Heart right ventricle (tissue), 16 donors: ENCODE results near the gene CASKIN1. TPM values are rescaled to one million over a fixed set of nuclear protein-coding genes. Genes with fewer than 3 reads are reported as not detected.

Source experiments
- ATAC-seq, 8 donors: fragments of 200-7000 bp; cut with Tn5 transposase; one replicate each; pipeline ENCODE4 v1.9.1; 2020; ENCODE audit warnings: mild to moderate bottlenecking in 8 of 8, moderate library complexity in 8 of 8, moderate number of reproducible peaks in 1 of 8
- DNase-seq, 2 donors: peaks; one replicate each; pipeline ENCODE4 v3.0.0-alpha.2; 2020
- H3K27ac ChIP-seq, 10 donors: fragments of 200-600 bp; sonication (generic) in 2 of 10; one replicate each; pipeline versions ENCODE4 v1.5.0 to v1.8.0; 2020 to 2022; ENCODE audit warnings: mild to moderate bottlenecking in 3 of 10
- H3K27me3 ChIP-seq, 7 donors: fragments of 200-600 bp; one replicate each; pipeline ENCODE4 v1.8.0; 2021 to 2022; ENCODE audit warnings: mild to moderate bottlenecking in 2 of 7
- H3K36me3 ChIP-seq, 9 donors: fragments of 200-600 bp; sonication (generic) in 1 of 9; one replicate each; pipeline versions ENCODE4 v1.5.0 to v1.8.0; 2020 to 2022; ENCODE audit warnings: mild to moderate bottlenecking in 2 of 9
- H3K4me1 ChIP-seq, 9 donors: fragments of 200-600 bp; sonication (generic) in 1 of 9; one replicate each; pipeline versions ENCODE4 v1.5.0 to v1.8.0; 2020 to 2022; ENCODE audit warnings: mild to moderate bottlenecking in 4 of 9
- H3K4me3 ChIP-seq, 10 donors: fragments of 200-600 bp; sonication (generic) in 2 of 10; one replicate each; pipeline versions ENCODE4 v1.5.0 to v1.8.0; 2020 to 2022; ENCODE audit warnings: mild to moderate bottlenecking in 7 of 10, moderate library complexity in 2 of 10
- H3K9me3 ChIP-seq, 11 donors: fragments of 200-600 bp in 10 of 11; sonication (generic) in 2 of 11; one replicate each; pipeline versions ENCODE4 v1.5.0 to v1.8.0; 2013 to 2022; ENCODE audit warnings: mild to moderate bottlenecking in 2 of 11, control low read depth in 1 of 11, moderate library complexity in 1 of 11
- WGBS, 2 donors: extraction: QIAGEN DNeasy Blood & Tissue Kit; methylation state at CpG; one replicate each; pipeline ENCODE4 v1.1.7; 2013; ENCODE audit warnings: inconsistent platforms in 1 of 2; 5-methylcytosine and 5-hydroxymethylcytosine counted together
- intact Hi-C, 10 donors: fragments of 100-400 bp; cut with DNase I; formaldehyde crosslinking; loops; one replicate each; pipeline versions ENCODE4 v1.11.1 to v1.14.2; 2022
- polyA plus RNA-seq, 2 donors: library from polyadenylated mRNA; stranded (reverse); fragments of 200-250 nt; gene quantifications; one replicate each; pipeline ENCODE4 v1.2.3, GENCODE V29; 2013
- total RNA-seq, 10 donors: library from RNA; stranded (reverse); fragmentation: NEBNext Ultra II Directional in 3 of 10; extraction: Animal tissue kit (Norgen Biotek cat#: 25700) in 3 of 10; gene quantifications; one replicate each; pipeline versions ENCODE4 v1.2.1 to v1.2.4, GENCODE V29; 2021 to 2023
- TF ChIP-seq, protein P1 (sequence below), 9 donors: fragments of 200-600 bp; sonication (generic) in 2 of 9; IDR thresholded peaks; one replicate each; pipeline versions ENCODE4 v1.5.0 to v1.8.0; 2021 to 2022; ENCODE audit warnings: antibody characterized with exemption in 9 of 9, mild to moderate bottlenecking in 5 of 9, moderate library complexity in 1 of 9
- donor health status: Arrhythmogenic right ventricular cardiomyopathy.
- donor health status: ischemic (EF 13 %, LVEDD 7.1; RV severe dilation, severe dysfunction).
- donor health status: healthy with polysubstance abuse.
- donor health status: DM: no; HTN: yes; CAD: no.
- donor health status: DM: no; HTN: no; CAD: no.
- donor health status: ischemic (EF 25% LVEDD 6.9; RV normal size, moderate dysfunction).
- donor health status: ischemic (EF 25% LVEDD 5.7; RV mildly dilated, moderate dysfunction).
- donor health status: healthy.
- donor health status: DM: yes; HTN: yes; CAD: no.
- donor health status: Ischemic cardiomyopathy.
- donor health status: ischemic (EF 35%, LVEDD 5.7; RV mildly dilated, moderate dysfunction).
- donor health status: nonischemic (EF 11% LVEDD 7.7; RV severe dilation, severe dysfunction).
- donor health status: DM: yes; HTN: yes; CAD: no.
- donor health status: PGD.
- donor health status: ischemic (EF 29% LVEDD 5.4; RV normal size, mild dysfunction).
- donor health status: nonischemic (EF 23%, LVEDD 6.1; RV moderate dilation, normal function).

CASKIN1 gene
- total and polyA plus RNA-seq, 12 donors = 0.24 to 6.0 (median 1.1) TPM

DNA sequence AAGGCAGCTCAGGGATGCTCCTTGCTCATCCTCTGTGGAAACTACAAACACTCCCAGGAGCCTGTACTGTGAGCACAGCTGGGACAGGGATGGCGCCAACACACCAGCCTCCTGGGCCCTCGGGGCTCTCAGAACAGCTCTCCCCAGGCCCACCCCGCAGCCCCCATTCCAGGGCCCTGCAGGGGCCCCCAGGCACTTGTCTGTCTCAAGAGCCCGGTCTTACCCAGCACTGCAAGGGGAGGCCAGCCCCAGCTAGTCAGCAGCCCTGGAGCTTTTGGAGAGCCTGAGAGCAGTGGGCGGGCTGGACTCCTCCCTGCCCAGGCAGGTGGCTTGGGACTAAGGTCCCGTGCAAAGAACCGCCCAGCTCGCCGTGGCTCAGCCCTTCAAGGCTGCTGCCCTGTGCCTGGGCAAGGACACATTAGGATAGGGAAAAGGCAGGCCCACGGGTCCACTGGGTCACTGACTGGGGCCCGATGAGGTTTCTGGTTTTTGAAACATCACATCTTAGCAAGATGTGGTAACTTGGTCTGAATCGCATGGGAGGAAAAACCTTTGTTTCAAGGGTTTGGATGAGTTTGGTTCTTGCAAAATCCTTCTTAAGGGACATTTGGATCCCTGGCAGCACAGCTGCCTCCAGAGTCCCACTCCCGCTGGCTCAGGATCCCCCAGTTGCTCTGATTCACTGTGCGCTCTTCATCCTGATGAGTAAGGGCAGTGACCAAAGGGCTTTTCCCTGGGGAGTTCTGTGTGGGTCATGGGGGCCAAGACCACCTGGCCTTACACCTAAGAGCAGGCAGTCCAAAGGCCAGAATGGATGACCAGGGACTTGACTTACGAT, 42.7 kb upstream of the CASKIN1 start:
- WGBS, 2 donors = 79% methylated on average over 15 of the region's 15 CpGs
- H3K36me3 ChIP-seq = peaks cover 4 to 68% (median 48%) of the 10 kb centered on the region in 9 donors
- intact Hi-C loops = no loop called here
- peak in 6 of 8 donors; percentile 3 to 9 (median 4) for ATAC-seq
- H3K27ac ChIP-seq = peak overlapping the region in 1 of 10 donors; percentile 58
- DNase-seq = no peak
- no peak overlapping the region for H3K4me3 ChIP-seq
- TF ChIP-seq, protein P1, sequence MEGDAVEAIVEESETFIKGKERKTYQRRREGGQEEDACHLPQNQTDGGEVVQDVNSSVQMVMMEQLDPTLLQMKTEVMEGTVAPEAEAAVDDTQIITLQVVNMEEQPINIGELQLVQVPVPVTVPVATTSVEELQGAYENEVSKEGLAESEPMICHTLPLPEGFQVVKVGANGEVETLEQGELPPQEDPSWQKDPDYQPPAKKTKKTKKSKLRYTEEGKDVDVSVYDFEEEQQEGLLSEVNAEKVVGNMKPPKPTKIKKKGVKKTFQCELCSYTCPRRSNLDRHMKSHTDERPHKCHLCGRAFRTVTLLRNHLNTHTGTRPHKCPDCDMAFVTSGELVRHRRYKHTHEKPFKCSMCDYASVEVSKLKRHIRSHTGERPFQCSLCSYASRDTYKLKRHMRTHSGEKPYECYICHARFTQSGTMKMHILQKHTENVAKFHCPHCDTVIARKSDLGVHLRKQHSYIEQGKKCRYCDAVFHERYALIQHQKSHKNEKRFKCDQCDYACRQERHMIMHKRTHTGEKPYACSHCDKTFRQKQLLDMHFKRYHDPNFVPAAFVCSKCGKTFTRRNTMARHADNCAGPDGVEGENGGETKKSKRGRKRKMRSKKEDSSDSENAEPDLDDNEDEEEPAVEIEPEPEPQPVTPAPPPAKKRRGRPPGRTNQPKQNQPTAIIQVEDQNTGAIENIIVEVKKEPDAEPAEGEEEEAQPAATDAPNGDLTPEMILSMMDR (IDR thresholded peaks at IDR 0.05) = no peak
- H3K27me3 ChIP-seq = peaks cover 0 to 30% (median 8%) of the 10 kb centered on the region in 7 donors
- H3K4me1 ChIP-seq = peaks cover 13 to 33% (median 23%) of the 10 kb centered on the region in 9 donors
- H3K9me3 ChIP-seq = no peaks in the 10 kb centered on the region

DNA sequence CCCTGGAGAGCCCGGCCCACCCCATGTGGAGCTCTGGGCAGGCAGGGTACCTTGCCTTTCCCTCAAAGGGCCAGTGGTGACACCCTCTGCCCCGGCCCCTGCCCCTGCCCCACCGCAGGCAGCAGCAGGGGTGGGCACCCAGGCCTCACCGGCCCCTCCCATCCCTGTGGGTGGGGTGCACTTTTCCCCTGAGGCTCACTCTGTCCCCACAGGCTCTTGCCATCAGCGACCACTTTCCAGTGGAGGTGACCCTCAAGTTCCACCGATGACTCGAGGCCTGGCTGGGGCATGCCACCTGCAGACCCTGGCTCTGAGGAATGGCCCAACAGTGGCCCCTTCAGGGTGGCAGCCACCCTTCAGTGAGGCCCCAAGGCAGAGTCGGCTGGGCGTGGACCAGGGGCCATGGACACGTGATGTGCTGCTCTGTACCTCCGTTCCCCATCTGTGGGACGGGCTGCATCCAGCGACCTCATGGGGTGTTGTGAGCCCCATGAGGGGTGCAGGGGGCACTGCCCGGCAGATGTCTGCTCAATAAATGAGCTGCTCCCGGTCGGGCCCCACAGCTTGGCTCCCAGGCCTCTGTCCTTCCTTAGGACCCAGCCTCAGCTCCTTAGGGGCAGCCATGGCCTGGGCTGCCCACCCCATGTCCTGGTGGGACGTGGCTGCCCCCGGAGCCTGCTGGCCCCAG, 41.9 kb upstream of the CASKIN1 start:
- DNase-seq (no peak), ATAC-seq (peak in 6 of 8 donors; percentile 16 to 39 (median 32))
- H3K36me3 ChIP-seq = peaks cover 4 to 68% (median 42%) of the 10 kb centered on the region in 9 donors
- peak overlapping the region in 1 of 10 donors; percentile 49 for H3K4me3 ChIP-seq
- H3K9me3 ChIP-seq = no peaks in the 10 kb centered on the region
- TF ChIP-seq, protein P1 (IDR thresholded peaks at IDR 0.05) = no peak
- peaks cover 13 to 33% (median 23%) of the 10 kb centered on the region in 9 donors for H3K4me1 ChIP-seq
- intact Hi-C loops = no loop called here
- 57 to 58% methylated on average over 17 to 18 of the region's 18 CpGs for WGBS, 2 donors
- peaks cover 0 to 30% (median 8%) of the 10 kb centered on the region in 7 donors for H3K27me3 ChIP-seq
- peak overlapping the region in 3 of 10 donors; percentile 9 to 58 (median 10) for H3K27ac ChIP-seq

DNA sequence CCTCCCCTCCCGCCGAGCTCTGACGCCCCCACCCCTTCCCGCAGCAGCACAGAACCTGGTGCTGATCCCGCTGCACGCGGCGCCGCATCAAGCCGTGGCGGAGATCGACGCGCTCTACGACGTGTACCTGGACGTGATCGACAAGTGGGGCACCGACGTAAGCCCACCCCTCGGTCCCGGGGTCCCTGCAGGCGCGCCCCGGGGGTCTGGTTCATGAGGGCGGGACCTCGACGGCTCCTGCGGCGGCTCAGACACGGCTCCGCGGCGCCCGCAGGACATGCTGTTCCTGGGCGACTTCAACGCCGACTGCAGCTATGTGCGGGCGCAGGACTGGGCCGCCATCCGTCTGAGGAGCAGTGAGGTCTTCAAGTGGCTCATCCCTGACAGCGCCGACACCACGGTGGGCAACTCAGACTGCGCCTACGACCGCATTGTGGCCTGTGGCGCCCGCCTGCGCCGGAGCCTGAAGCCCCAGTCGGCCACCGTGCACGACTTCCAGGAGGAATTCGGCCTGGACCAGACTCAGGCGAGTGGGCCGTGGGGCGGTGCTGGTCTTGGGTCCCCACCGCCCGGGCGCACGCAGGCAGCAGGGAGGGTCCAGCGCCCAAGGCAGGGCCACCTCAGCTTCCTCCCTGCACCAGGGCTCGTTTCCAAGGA, 41.2 kb upstream of the CASKIN1 start:
- Histone ChIP-seq H3K36me3 (peaks cover 6 to 68% (median 42%) of the 10 kb centered on the region in 9 donors), H3K9me3 (no peaks in the 10 kb centered on the region), H3K27ac (peak overlapping the region in 3 of 10 donors; percentile 1 to 10 (median 9)), H3K27me3 (peaks cover 0 to 30% (median 8%) of the 10 kb centered on the region in 7 donors), H3K4me3 (peak overlapping the region in 3 of 10 donors; percentile 34 to 49 (median 43)), H3K4me1 (peaks cover 13 to 29% (median 23%) of the 10 kb centered on the region in 9 donors)
- 11 to 12% methylated on average over 60 to 65 of the region's 65 CpGs for WGBS, 2 donors
- DNase-seq (no peak), ATAC-seq (peak in 6 of 8 donors; percentile 11 to 35 (median 30))
- TF ChIP-seq, protein P1 (IDR thresholded peaks at IDR 0.05) = no peak
- intact Hi-C loops = no loop called here

DNA sequence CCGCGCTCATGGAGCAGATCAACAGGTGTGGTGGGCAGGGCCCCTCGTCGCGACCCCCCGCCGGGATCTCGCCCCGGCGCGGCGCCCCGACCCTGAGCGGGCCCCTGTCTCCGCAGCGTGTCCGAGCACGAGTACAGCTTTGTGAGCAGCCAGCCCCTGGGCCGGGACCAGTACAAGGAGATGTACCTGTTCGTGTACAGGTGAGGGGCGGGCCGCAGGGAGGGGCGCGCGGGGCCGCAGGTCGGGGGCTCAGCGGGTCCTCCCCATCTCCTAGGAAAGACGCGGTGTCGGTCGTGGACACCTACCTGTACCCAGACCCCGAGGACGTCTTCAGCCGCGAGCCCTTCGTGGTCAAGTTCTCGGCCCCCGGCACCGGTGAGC, 40.7 kb upstream of the CASKIN1 start:
- Histone ChIP-seq H3K36me3 (peaks cover 8 to 68% (median 42%) of the 10 kb centered on the region in 9 donors), H3K4me3 (peak overlapping the region in 8 of 10 donors; percentile 10 to 49 (median 38)), H3K9me3 (no peaks in the 10 kb centered on the region), H3K27me3 (peaks cover 0 to 30% (median 8%) of the 10 kb centered on the region in 7 donors), H3K27ac (no peak overlapping the region), H3K4me1 (peaks cover 13 to 29% (median 23%) of the 10 kb centered on the region in 9 donors)
- ATAC-seq = peak in 1 of 8 donors; percentile 2
- DNase-seq = no peak
- 4 to 7% methylated on average over 27 to 40 of the region's 40 CpGs for WGBS, 2 donors
- intact Hi-C loops = no loop called here
- TF ChIP-seq, protein P1 (IDR thresholded peaks at IDR 0.05) = no peak
